Hepatocyte (in vitro differentiated cells): Measurements from ENCODE around the gene PTPRK.

Experiments
- CTCF ChIP-seq: fragments of 200-600 bp; sonication (generic); IDR thresholded peaks from 2 replicates; pipeline ENCODE4 v1.5.1; 2016; ENCODE audit warnings: antibody characterized with exemption, mild to moderate bottlenecking; ENCODE audit not compliant: poor library complexity
- EZH2 ChIP-seq: fragments of 200-600 bp; sonication (generic); IDR thresholded peaks from 2 replicates; pipeline ENCODE4 v1.6.1; 2016; ENCODE audit warnings: antibody characterized with exemption, mild to moderate bottlenecking, borderline replicate concordance
- EZH2phosphoT487 ChIP-seq: fragments of 200-600 bp; sonication (generic); IDR thresholded peaks from one replicate; pipeline ENCODE4 v1.6.1; 2018; ENCODE audit warnings: antibody characterized with exemption, mild to moderate bottlenecking, low read depth, moderate library complexity; ENCODE audit not compliant: unreplicated experiment, severe bottlenecking

GRCh38 chr6:128174724-128175123 lies 345.7 kb downstream of the PTPRK start:
- TF ChIP-seq CTCF (no peak), EZH2 (no peak), EZH2phosphoT487 (no peak)
